ENCODE results near the gene GTPBP6. TPM values are rescaled to one million over a fixed set of nuclear protein-coding genes. Genes with fewer than 3 reads are reported as not detected.
"Not testable (repeated sequence)": the region's sequence is repeated elsewhere in the genome, so short reads cannot be mapped to it uniquely, and the experiment has no call there.

The GTPBP6 gene
- polyA plus RNA-seq, 3 donors from 2014 or later: 37.2 to 44.1 (median 41.4) TPM

GRCh38 chrX:259692-260355 is 58.8 kb downstream of the GTPBP6 start:
- H3K4me1 Mint-ChIP-seq: peaks cover 0 to 4% of the 10 kb centered on the region in 2 donors
- no peaks in the 10 kb centered on the region for H3K36me3 Mint-ChIP-seq
- peak overlapping the region in 1 of 6 donors; percentile 30 for H3K27ac Mint-ChIP-seq
- no peaks in the 10 kb centered on the region for H3K9me3 Mint-ChIP-seq
- DNase-seq: no peak
- peak overlapping the region in 2 of 5 donors; percentile 46 to 71 for H3K4me3 Mint-ChIP-seq
- no peaks in the 10 kb centered on the region for H3K27me3 Mint-ChIP-seq (ENCODE audit: low read depth in 3 of 3)

DNA sequence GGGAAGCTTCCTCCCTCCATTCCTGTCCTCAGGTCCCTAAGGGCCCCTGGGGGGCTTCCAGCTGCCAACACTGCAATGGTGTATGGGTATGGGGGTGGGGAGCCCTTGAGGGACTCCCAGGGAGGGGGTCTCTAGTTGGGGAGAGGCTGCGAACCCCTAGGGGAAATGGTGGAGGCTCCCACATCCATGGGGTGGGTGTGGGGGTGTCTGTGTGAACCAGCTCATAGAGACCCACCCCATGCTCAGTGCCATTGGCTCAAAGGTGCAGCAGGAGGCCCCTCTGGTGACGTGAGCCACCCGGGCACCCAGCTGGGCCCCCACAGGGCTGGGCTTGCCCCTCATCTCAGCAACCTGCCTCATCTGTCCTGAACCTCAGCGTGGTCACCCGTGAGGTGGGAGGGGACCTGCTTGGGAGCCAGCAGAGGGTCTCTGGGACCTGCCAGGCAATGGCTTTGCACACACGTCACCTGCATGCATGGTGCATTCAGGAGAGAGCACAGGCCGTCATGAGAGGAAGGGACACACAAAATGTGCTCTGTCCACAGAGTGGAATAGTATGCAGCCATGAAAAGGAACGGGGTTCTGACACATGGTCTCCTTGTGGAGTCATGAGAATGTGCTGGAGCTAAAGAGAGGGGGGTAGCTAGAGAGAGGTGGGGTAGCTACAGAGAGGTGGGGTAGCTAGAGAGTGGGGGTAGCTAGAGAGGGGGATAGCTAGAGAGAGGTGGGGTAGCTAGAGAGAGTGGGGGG is 60.1 kb downstream of the GTPBP6 start:
- no peaks in the 10 kb centered on the region for H3K27me3 Mint-ChIP-seq (ENCODE audit: low read depth in 3 of 3)
- no peak overlapping the region for H3K27ac Mint-ChIP-seq
- DNase-seq: no peak
- no peaks in the 10 kb centered on the region for H3K9me3 Mint-ChIP-seq
- H3K4me3 Mint-ChIP-seq: no peak overlapping the region
- H3K36me3 Mint-ChIP-seq: peaks cover 0 to 6% (median 0%) of the 10 kb centered on the region in 3 donors
- H3K4me1 Mint-ChIP-seq: peaks cover 0 to 4% of the 10 kb centered on the region in 2 donors

DNA sequence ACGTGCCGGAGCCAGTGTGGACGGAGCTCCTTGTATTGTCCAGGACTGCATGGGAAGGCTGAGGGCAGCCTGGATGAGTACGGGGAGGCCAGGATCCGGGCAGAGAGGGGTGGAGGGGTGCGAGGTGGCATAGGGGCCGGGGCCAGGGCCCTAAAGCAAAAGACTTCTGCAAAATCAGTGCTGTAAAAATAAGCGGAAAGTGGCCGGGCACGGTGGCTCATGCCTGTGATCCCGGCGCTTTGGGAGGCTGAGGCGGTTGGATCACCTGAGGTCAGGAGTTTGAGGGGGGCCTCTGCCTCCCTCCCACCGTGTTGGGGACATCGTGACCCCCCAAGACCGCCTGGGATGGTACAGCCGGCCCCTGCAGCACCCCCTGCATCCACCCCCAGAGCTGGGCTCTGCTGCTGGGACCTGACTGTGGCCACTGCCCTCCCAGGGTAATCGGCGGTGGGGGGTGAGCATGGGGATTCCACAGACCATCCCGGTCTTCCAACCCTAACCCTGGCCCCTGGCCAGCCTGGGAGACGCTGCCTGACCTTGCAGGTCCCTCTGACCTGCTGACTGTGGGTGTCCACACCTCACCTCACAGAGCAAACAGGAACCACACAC is 60.8 kb downstream of the GTPBP6 start:
- H3K36me3 Mint-ChIP-seq: peaks cover 0 to 6% (median 0%) of the 10 kb centered on the region in 3 donors
- H3K27ac Mint-ChIP-seq: no peak overlapping the region
- no peaks in the 10 kb centered on the region for H3K9me3 Mint-ChIP-seq
- H3K4me3 Mint-ChIP-seq: no peak overlapping the region
- peaks cover 0 to 4% of the 10 kb centered on the region in 2 donors for H3K4me1 Mint-ChIP-seq
- no peak for DNase-seq
- H3K27me3 Mint-ChIP-seq (ENCODE audit: low read depth in 3 of 3): no peaks in the 10 kb centered on the region

DNA sequence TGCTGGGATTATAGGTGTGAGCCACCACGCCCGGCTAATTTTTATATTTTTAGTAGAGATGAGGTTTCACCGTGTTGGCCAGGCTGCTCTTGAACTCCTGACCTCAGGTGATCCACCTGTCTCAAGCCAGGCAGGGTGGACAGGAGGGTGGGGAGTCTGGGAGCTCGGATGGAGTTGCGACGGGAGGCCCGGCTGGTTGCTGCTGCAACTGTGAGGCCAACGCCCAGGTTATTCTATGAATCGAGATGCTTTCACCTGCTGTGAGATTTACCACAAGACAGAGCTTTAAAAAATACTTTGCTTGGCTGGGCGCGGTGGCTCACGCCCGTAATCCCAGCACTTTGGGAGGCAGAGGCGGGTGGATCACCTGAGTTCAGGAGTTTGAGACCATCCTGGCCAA is 61.5 kb downstream of the GTPBP6 start:
- not testable (repeated sequence) for H3K27ac Mint-ChIP-seq; H3K4me1 Mint-ChIP-seq; H3K4me3 Mint-ChIP-seq; DNase-seq; H3K27me3 Mint-ChIP-seq (ENCODE audit: low read depth in 3 of 3); H3K36me3 Mint-ChIP-seq; H3K9me3 Mint-ChIP-seq

- Mint-ChIP-seq H3K4me3 (no peak overlapping the region), H3K27me3 (ENCODE audit: low read depth in 3 of 3) (peaks cover 0 to 1% (median 0%) of the 10 kb centered on the region in 3 donors), H3K27ac (no peak overlapping the region), H3K9me3 (no peaks in the 10 kb centered on the region), H3K4me1 (peaks cover 11 to 16% of the 10 kb centered on the region in 2 donors), H3K36me3 (peaks cover 0 to 6% (median 0%) of the 10 kb centered on the region in 3 donors)
- DNase-seq: no peak
Observed at GRCh38 chrX:255923-256331, 62.7 kb downstream of the GTPBP6 start.

Other genes starting within 250 kb of the GTPBP6 start
- 1 to 10 TPM; 1.2 to 7.5 (median 2.8) TPM for gene PLCXD1, start 37.4 kb downstream of the GTPBP6 start, polyA plus RNA-seq
- gene PPP2R3B, start 68.1 kb upstream of the GTPBP6 start, polyA plus RNA-seq: 1 to 10 TPM; 2.8 to 5.1 (median 4.2) TPM